GM23338 (cell line): ENCODE data around the gene CBLN3. TPM values are rescaled to one million over a fixed set of nuclear protein-coding genes. Genes with fewer than 3 reads are reported as not detected.

Source experiments
- ATAC-seq: fragments of 200-7000 bp; cut with Tn5 transposase; 3 replicates; pipeline ENCODE4 v1.9.1; 2020
- DNase-seq: peaks from one replicate; pipeline ENCODE4 v3.0.0-alpha.2; 2015; ENCODE audit warnings: low spot score
- H2AFZ ChIP-seq: fragments of 200-600 bp; sonication (generic); 2 replicates; pipeline ENCODE4 v1.8.0; 2016; ENCODE audit warnings: antibody characterized with exemption, mild to moderate bottlenecking, moderate library complexity
- H3F3A ChIP-seq: fragments of 200-600 bp; sonication (generic); replicated peaks from 2 replicates; pipeline ENCODE4 v1.8.0; 2017; ENCODE audit warnings: antibody characterized with exemption, mixed run types, low read depth
- H3K27ac ChIP-seq: fragments of 200-600 bp; sonication (generic); 2 replicates; pipeline ENCODE4 v1.6.1; 2016; ENCODE audit warnings: low read depth
- H3K27me3 ChIP-seq: fragments of 200-600 bp; sonication (generic); 2 replicates; pipeline ENCODE4 v1.8.0; 2016; ENCODE audit warnings: mild to moderate bottlenecking, mixed run types, moderate library complexity; ENCODE audit not compliant: insufficient read depth
- H3K36me3 ChIP-seq: fragments of 200-600 bp; sonication (generic); 2 replicates; pipeline ENCODE4 v1.8.0; 2016; ENCODE audit warnings: mild to moderate bottlenecking; ENCODE audit not compliant: insufficient read depth
- H3K4me1 ChIP-seq: fragments of 200-600 bp; sonication (generic); 2 replicates; pipeline ENCODE4 v1.8.0; 2016; ENCODE audit warnings: mild to moderate bottlenecking, moderate library complexity; ENCODE audit not compliant: insufficient read depth
- H3K4me2 ChIP-seq: fragments of 200-600 bp; sonication (generic); 2 replicates; pipeline ENCODE4 v1.7.1; 2017; ENCODE audit warnings: mixed run types
- H3K4me3 ChIP-seq: fragments of 200-600 bp; sonication (generic); 2 replicates; pipeline ENCODE4 v1.6.1; 2016; ENCODE audit warnings: mixed run types
- H3K79me2 ChIP-seq: fragments of 200-600 bp; sonication (generic); replicated peaks from 2 replicates; pipeline ENCODE4 v1.8.0; 2017; ENCODE audit warnings: mild to moderate bottlenecking; ENCODE audit not compliant: insufficient read depth
- H3K9me2 ChIP-seq: fragments of 200-600 bp; sonication (generic); 2 replicates; pipeline ENCODE4 v1.8.0; 2017; ENCODE audit not compliant: insufficient read depth
- H4K20me1 ChIP-seq: fragments of 200-600 bp; sonication (generic); replicated peaks from 2 replicates; pipeline ENCODE4 v1.8.0; 2017; ENCODE audit warnings: mild to moderate bottlenecking; ENCODE audit not compliant: insufficient read depth
- H3K27ac Mint-ChIP-seq: 2 replicates; pipeline ENCODE4 v1.8.0; 2020; ENCODE audit warnings: inconsistent platforms, mild to moderate bottlenecking, moderate library complexity, mixed read lengths
- H3K27me3 Mint-ChIP-seq: 3 replicates; pipeline ENCODE4 v1.8.0; 2022; ENCODE audit warnings: low read depth, mild to moderate bottlenecking, moderate library complexity, mixed read lengths, inconsistent platforms; ENCODE audit not compliant: insufficient read depth, poor library complexity
- H3K36me3 Mint-ChIP-seq: 3 replicates; pipeline ENCODE4 v1.8.0; 2021; ENCODE audit warnings: low read depth, mild to moderate bottlenecking, inconsistent platforms, moderate library complexity, mixed read lengths
- H3K4me1 Mint-ChIP-seq: 3 replicates; pipeline ENCODE4 v1.8.0; 2020; ENCODE audit warnings: mild to moderate bottlenecking, inconsistent platforms, mixed read lengths
- H3K4me3 Mint-ChIP-seq: 3 replicates; pipeline ENCODE4 v1.8.0; 2021; ENCODE audit warnings: moderate library complexity, mild to moderate bottlenecking, inconsistent platforms, mixed read lengths
- H3K9me3 Mint-ChIP-seq: 3 replicates; pipeline ENCODE4 v1.8.0; 2020; ENCODE audit warnings: moderate library complexity, mild to moderate bottlenecking, inconsistent platforms, mixed read lengths
- CREB1 ChIP-seq: fragments of 250-450 bp; sonication (Bioruptor Pico); IDR thresholded peaks from 2 replicates; pipeline ENCODE4 v1.5.0; 2020; ENCODE audit warnings: low read depth, mild to moderate bottlenecking, moderate library complexity
- EZH2 ChIP-seq: fragments of 200-600 bp; sonication (generic); IDR thresholded peaks from one replicate; pipeline ENCODE4 v1.8.0; 2017; ENCODE audit warnings: antibody characterized with exemption, mild to moderate bottlenecking, low read depth; ENCODE audit not compliant: unreplicated experiment
- EZH2phosphoT487 ChIP-seq: fragments of 200-600 bp; sonication (generic); IDR thresholded peaks from one replicate; pipeline ENCODE4 v1.8.1; 2018; ENCODE audit warnings: antibody characterized with exemption; ENCODE audit not compliant: unreplicated experiment
- JUNB ChIP-seq: IDR thresholded peaks from one replicate; pipeline ENCODE4 v1.6.1; 2016; ENCODE audit warnings: antibody characterized with exemption; ENCODE audit not compliant: unreplicated experiment
- NANOG ChIP-seq: IDR thresholded peaks from 2 replicates; pipeline ENCODE4 v1.6.1; 2016; ENCODE audit warnings: antibody characterized with exemption, borderline replicate concordance
- POLR2AphosphoS5 ChIP-seq: IDR thresholded peaks from 2 replicates; pipeline ENCODE4 v1.6.1; 2016; ENCODE audit warnings: antibody characterized with exemption, low read depth
- STAT1 ChIP-seq: IDR thresholded peaks from one replicate; pipeline ENCODE4 v1.6.1; 2016; ENCODE audit warnings: antibody characterized with exemption; ENCODE audit not compliant: unreplicated experiment
- ZNF114 ChIP-seq: fragments of 250-450 bp; sonication (Bioruptor Pico); IDR thresholded peaks from 2 replicates; pipeline ENCODE4 v1.5.0; 2020; ENCODE audit warnings: mild to moderate bottlenecking, moderate library complexity
- ZNF331 ChIP-seq: fragments of 250-450 bp; sonication (Bioruptor Pico); IDR thresholded peaks from 2 replicates; pipeline ENCODE4 v1.5.0; 2020; ENCODE audit warnings: low read depth, mild to moderate bottlenecking, moderate library complexity
- polyA plus RNA-seq: library from polyadenylated mRNA; unstranded; fragments of >200 nt; fragmentation: Nextera tagmentation; extraction: Ambion mirVana; gene quantifications from 2 replicates; pipeline ENCODE4 v1.2.1, GENCODE V29; 2016
- total RNA-seq: library from RNA; depleted of rRNA; stranded (reverse); fragments of >200 nt; shearing (Covaris generic); gene quantifications from 2 replicates; pipeline ENCODE4 v1.2.3, GENCODE V29; 2014
- TF ChIP-seq, protein P1 (sequence below): IDR thresholded peaks from 2 replicates; pipeline ENCODE4 v1.6.1; 2016; ENCODE audit warnings: antibody characterized with exemption
- TF ChIP-seq, protein P2 (sequence below): IDR thresholded peaks from one replicate; pipeline ENCODE4 v1.6.1; 2018; ENCODE audit warnings: antibody characterized with exemption; ENCODE audit not compliant: unreplicated experiment
- TF ChIP-seq, protein P3 (sequence below): fragments of 250-450 bp; sonication (Bioruptor Pico); IDR thresholded peaks from 2 replicates; pipeline ENCODE4 v1.5.0; 2020; ENCODE audit warnings: mild to moderate bottlenecking, moderate library complexity
- TF ChIP-seq, protein P4 (sequence below), 2 experiments: fragments of 200-600 bp in 1 of 2; sonication (generic) in 1 of 2; conservative IDR thresholded peaks; 2 replicates each; pipeline versions ENCODE4 v1.5.1 to v1.6.1; 2016 to 2017; ENCODE audit warnings: antibody characterized with exemption in 2 of 2, low read depth in 2 of 2, mild to moderate bottlenecking in 2 of 2, moderate library complexity in 1 of 2

CBLN3 gene
- total and polyA plus RNA-seq, 2 experiments from 2014 or later, result 0.07 to 0.19 TPM

DNA sequence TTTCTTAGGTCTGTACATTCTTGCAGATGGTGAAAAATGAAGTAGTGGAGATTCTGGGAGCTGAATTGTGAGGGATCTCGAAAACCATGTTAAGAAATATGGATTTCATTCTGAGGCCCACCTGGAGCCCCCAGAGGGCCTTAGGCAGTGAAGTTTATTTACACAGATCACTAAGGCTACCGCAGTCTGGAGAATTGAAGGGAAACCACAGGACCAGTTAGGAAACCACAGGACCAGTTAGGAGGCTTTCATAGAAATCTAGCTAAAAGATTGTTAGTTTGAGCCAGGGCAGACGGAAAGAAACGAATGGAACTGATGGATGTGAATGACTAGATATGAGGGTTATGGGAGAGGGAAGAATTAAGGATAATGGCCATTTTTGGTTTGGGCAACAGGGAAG lies 7.2 kb downstream of the CBLN3 start:
- Histone ChIP-seq H3K4me2 (no peak overlapping the region), H3K4me3 (no peak overlapping the region), H3K27me3 (peaks cover 31% of the 10 kb centered on the region), H3K36me3 (no peaks in the 10 kb centered on the region), H3K79me2 (no peaks in the 10 kb centered on the region), H3F3A (no peaks in the 10 kb centered on the region), H4K20me1 (no peaks in the 10 kb centered on the region), H3K9me2 (no peaks in the 10 kb centered on the region), H3K4me1 (no peaks in the 10 kb centered on the region), H3K27ac (no peak overlapping the region), H2AFZ (no peak overlapping the region)
- peaks cover 9% of the 10 kb centered on the region for H3K27me3 Mint-ChIP-seq
- H3K36me3 Mint-ChIP-seq, result no peaks in the 10 kb centered on the region
- peaks cover 5% of the 10 kb centered on the region for H3K4me1 Mint-ChIP-seq
- H3K9me3 Mint-ChIP-seq, result no peaks in the 10 kb centered on the region; the same call in 2 of the 3 replicates
- H3K27ac Mint-ChIP-seq, result no peak overlapping the region
- DNase-seq (no peak), ATAC-seq (no peak)
- TF ChIP-seq, protein P1, sequence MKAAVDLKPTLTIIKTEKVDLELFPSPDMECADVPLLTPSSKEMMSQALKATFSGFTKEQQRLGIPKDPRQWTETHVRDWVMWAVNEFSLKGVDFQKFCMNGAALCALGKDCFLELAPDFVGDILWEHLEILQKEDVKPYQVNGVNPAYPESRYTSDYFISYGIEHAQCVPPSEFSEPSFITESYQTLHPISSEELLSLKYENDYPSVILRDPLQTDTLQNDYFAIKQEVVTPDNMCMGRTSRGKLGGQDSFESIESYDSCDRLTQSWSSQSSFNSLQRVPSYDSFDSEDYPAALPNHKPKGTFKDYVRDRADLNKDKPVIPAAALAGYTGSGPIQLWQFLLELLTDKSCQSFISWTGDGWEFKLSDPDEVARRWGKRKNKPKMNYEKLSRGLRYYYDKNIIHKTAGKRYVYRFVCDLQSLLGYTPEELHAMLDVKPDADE, result no peak
- TF ChIP-seq EZH2, result no peak
- TF ChIP-seq EZH2phosphoT487, result no peak
- TF ChIP-seq POLR2AphosphoS5, result no peak
- TF ChIP-seq, protein P2, sequence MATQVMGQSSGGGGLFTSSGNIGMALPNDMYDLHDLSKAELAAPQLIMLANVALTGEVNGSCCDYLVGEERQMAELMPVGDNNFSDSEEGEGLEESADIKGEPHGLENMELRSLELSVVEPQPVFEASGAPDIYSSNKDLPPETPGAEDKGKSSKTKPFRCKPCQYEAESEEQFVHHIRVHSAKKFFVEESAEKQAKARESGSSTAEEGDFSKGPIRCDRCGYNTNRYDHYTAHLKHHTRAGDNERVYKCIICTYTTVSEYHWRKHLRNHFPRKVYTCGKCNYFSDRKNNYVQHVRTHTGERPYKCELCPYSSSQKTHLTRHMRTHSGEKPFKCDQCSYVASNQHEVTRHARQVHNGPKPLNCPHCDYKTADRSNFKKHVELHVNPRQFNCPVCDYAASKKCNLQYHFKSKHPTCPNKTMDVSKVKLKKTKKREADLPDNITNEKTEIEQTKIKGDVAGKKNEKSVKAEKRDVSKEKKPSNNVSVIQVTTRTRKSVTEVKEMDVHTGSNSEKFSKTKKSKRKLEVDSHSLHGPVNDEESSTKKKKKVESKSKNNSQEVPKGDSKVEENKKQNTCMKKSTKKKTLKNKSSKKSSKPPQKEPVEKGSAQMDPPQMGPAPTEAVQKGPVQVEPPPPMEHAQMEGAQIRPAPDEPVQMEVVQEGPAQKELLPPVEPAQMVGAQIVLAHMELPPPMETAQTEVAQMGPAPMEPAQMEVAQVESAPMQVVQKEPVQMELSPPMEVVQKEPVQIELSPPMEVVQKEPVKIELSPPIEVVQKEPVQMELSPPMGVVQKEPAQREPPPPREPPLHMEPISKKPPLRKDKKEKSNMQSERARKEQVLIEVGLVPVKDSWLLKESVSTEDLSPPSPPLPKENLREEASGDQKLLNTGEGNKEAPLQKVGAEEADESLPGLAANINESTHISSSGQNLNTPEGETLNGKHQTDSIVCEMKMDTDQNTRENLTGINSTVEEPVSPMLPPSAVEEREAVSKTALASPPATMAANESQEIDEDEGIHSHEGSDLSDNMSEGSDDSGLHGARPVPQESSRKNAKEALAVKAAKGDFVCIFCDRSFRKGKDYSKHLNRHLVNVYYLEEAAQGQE, result no peak
- TF ChIP-seq STAT1, result no peak
- no peak for TF ChIP-seq NANOG
- no peak for TF ChIP-seq JUNB
- no peak for TF ChIP-seq ZNF114 (CRISPR knock-in tag)
- TF ChIP-seq, protein P3, sequence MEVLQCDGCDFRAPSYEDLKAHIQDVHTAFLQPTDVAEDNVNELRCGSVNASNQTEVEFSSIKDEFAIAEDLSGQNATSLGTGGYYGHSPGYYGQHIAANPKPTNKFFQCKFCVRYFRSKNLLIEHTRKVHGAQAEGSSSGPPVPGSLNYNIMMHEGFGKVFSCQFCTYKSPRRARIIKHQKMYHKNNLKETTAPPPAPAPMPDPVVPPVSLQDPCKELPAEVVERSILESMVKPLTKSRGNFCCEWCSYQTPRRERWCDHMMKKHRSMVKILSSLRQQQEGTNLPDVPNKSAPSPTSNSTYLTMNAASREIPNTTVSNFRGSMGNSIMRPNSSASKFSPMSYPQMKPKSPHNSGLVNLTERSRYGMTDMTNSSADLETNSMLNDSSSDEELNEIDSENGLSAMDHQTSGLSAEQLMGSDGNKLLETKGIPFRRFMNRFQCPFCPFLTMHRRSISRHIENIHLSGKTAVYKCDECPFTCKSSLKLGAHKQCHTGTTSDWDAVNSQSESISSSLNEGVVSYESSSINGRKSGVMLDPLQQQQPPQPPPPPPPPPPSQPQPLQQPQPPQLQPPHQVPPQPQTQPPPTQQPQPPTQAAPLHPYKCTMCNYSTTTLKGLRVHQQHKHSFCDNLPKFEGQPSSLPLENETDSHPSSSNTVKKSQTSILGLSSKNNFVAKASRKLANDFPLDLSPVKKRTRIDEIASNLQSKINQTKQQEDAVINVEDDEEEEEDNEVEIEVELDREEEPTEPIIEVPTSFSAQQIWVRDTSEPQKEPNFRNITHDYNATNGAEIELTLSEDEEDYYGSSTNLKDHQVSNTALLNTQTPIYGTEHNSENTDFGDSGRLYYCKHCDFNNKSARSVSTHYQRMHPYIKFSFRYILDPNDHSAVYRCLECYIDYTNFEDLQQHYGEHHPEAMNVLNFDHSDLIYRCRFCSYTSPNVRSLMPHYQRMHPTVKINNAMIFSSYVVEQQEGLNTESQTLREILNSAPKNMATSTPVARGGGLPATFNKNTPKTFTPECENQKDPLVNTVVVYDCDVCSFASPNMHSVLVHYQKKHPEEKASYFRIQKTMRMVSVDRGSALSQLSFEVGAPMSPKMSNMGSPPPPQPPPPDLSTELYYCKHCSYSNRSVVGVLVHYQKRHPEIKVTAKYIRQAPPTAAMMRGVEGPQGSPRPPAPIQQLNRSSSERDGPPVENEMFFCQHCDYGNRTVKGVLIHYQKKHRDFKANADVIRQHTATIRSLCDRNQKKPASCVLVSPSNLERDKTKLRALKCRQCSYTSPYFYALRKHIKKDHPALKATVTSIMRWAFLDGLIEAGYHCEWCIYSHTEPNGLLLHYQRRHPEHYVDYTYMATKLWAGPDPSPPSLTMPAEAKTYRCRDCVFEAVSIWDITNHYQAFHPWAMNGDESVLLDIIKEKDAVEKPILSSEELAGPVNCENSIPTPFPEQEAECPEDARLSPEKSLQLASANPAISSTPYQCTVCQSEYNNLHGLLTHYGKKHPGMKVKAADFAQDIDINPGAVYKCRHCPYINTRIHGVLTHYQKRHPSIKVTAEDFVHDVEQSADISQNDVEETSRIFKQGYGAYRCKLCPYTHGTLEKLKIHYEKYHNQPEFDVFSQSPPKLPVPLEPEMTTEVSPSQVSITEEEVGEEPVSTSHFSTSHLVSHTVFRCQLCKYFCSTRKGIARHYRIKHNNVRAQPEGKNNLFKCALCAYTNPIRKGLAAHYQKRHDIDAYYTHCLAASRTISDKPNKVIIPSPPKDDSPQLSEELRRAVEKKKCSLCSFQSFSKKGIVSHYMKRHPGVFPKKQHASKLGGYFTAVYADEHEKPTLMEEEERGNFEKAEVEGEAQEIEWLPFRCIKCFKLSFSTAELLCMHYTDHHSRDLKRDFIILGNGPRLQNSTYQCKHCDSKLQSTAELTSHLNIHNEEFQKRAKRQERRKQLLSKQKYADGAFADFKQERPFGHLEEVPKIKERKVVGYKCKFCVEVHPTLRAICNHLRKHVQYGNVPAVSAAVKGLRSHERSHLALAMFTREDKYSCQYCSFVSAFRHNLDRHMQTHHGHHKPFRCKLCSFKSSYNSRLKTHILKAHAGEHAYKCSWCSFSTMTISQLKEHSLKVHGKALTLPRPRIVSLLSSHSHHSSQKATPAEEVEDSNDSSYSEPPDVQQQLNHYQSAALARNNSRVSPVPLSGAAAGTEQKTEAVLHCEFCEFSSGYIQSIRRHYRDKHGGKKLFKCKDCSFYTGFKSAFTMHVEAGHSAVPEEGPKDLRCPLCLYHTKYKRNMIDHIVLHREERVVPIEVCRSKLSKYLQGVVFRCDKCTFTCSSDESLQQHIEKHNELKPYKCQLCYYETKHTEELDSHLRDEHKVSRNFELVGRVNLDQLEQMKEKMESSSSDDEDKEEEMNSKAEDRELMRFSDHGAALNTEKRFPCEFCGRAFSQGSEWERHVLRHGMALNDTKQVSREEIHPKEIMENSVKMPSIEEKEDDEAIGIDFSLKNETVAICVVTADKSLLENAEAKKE, result no peak
- TF ChIP-seq, protein P4, sequence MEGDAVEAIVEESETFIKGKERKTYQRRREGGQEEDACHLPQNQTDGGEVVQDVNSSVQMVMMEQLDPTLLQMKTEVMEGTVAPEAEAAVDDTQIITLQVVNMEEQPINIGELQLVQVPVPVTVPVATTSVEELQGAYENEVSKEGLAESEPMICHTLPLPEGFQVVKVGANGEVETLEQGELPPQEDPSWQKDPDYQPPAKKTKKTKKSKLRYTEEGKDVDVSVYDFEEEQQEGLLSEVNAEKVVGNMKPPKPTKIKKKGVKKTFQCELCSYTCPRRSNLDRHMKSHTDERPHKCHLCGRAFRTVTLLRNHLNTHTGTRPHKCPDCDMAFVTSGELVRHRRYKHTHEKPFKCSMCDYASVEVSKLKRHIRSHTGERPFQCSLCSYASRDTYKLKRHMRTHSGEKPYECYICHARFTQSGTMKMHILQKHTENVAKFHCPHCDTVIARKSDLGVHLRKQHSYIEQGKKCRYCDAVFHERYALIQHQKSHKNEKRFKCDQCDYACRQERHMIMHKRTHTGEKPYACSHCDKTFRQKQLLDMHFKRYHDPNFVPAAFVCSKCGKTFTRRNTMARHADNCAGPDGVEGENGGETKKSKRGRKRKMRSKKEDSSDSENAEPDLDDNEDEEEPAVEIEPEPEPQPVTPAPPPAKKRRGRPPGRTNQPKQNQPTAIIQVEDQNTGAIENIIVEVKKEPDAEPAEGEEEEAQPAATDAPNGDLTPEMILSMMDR (conservative IDR thresholded peaks at IDR 0.05; ENCODE audit: low read depth in 2 of 2), result no peak
- TF ChIP-seq ZNF331 (CRISPR knock-in tag), result no peak
- no peak for TF ChIP-seq CREB1
- no peak overlapping the region for H3K4me3 Mint-ChIP-seq
